GM23338 (cell line): ENCODE data around the gene RAPGEF4. TPM values are rescaled to one million over a fixed set of nuclear protein-coding genes. Genes with fewer than 3 reads are reported as not detected.

Experiments
- ATAC-seq: fragments of 200-7000 bp; cut with Tn5 transposase; 3 replicates; pipeline ENCODE4 v1.9.1; 2020
- DNase-seq: peaks from one replicate; pipeline ENCODE4 v3.0.0-alpha.2; 2015; ENCODE audit warnings: low spot score
- H2AFZ ChIP-seq: fragments of 200-600 bp; sonication (generic); 2 replicates; pipeline ENCODE4 v1.8.0; 2016; ENCODE audit warnings: antibody characterized with exemption, mild to moderate bottlenecking, moderate library complexity
- H3F3A ChIP-seq: fragments of 200-600 bp; sonication (generic); replicated peaks from 2 replicates; pipeline ENCODE4 v1.8.0; 2017; ENCODE audit warnings: antibody characterized with exemption, mixed run types, low read depth
- H3K27ac ChIP-seq: fragments of 200-600 bp; sonication (generic); 2 replicates; pipeline ENCODE4 v1.6.1; 2016; ENCODE audit warnings: low read depth
- H3K27me3 ChIP-seq: fragments of 200-600 bp; sonication (generic); 2 replicates; pipeline ENCODE4 v1.8.0; 2016; ENCODE audit warnings: mild to moderate bottlenecking, mixed run types, moderate library complexity; ENCODE audit not compliant: insufficient read depth
- H3K36me3 ChIP-seq: fragments of 200-600 bp; sonication (generic); 2 replicates; pipeline ENCODE4 v1.8.0; 2016; ENCODE audit warnings: mild to moderate bottlenecking; ENCODE audit not compliant: insufficient read depth
- H3K4me1 ChIP-seq: fragments of 200-600 bp; sonication (generic); 2 replicates; pipeline ENCODE4 v1.8.0; 2016; ENCODE audit warnings: mild to moderate bottlenecking, moderate library complexity; ENCODE audit not compliant: insufficient read depth
- H3K4me2 ChIP-seq: fragments of 200-600 bp; sonication (generic); 2 replicates; pipeline ENCODE4 v1.7.1; 2017; ENCODE audit warnings: mixed run types
- H3K4me3 ChIP-seq: fragments of 200-600 bp; sonication (generic); 2 replicates; pipeline ENCODE4 v1.6.1; 2016; ENCODE audit warnings: mixed run types
- H3K79me2 ChIP-seq: fragments of 200-600 bp; sonication (generic); replicated peaks from 2 replicates; pipeline ENCODE4 v1.8.0; 2017; ENCODE audit warnings: mild to moderate bottlenecking; ENCODE audit not compliant: insufficient read depth
- H3K9me2 ChIP-seq: fragments of 200-600 bp; sonication (generic); 2 replicates; pipeline ENCODE4 v1.8.0; 2017; ENCODE audit not compliant: insufficient read depth
- H4K20me1 ChIP-seq: fragments of 200-600 bp; sonication (generic); replicated peaks from 2 replicates; pipeline ENCODE4 v1.8.0; 2017; ENCODE audit warnings: mild to moderate bottlenecking; ENCODE audit not compliant: insufficient read depth
- H3K27ac Mint-ChIP-seq: 2 replicates; pipeline ENCODE4 v1.8.0; 2020; ENCODE audit warnings: inconsistent platforms, mild to moderate bottlenecking, moderate library complexity, mixed read lengths
- H3K27me3 Mint-ChIP-seq: 3 replicates; pipeline ENCODE4 v1.8.0; 2022; ENCODE audit warnings: low read depth, mild to moderate bottlenecking, moderate library complexity, mixed read lengths, inconsistent platforms; ENCODE audit not compliant: insufficient read depth, poor library complexity
- H3K36me3 Mint-ChIP-seq: 3 replicates; pipeline ENCODE4 v1.8.0; 2021; ENCODE audit warnings: low read depth, mild to moderate bottlenecking, inconsistent platforms, moderate library complexity, mixed read lengths
- H3K4me1 Mint-ChIP-seq: 3 replicates; pipeline ENCODE4 v1.8.0; 2020; ENCODE audit warnings: mild to moderate bottlenecking, inconsistent platforms, mixed read lengths
- H3K4me3 Mint-ChIP-seq: 3 replicates; pipeline ENCODE4 v1.8.0; 2021; ENCODE audit warnings: moderate library complexity, mild to moderate bottlenecking, inconsistent platforms, mixed read lengths
- H3K9me3 Mint-ChIP-seq: 3 replicates; pipeline ENCODE4 v1.8.0; 2020; ENCODE audit warnings: moderate library complexity, mild to moderate bottlenecking, inconsistent platforms, mixed read lengths
- CREB1 ChIP-seq: fragments of 250-450 bp; sonication (Bioruptor Pico); IDR thresholded peaks from 2 replicates; pipeline ENCODE4 v1.5.0; 2020; ENCODE audit warnings: low read depth, mild to moderate bottlenecking, moderate library complexity
- CTCF ChIP-seq, 2 experiments: fragments of 200-600 bp in 1 of 2; sonication (generic) in 1 of 2; conservative IDR thresholded peaks; 2 replicates each; pipeline versions ENCODE4 v1.5.1 to v1.6.1; 2016 to 2017; ENCODE audit warnings: antibody characterized with exemption in 2 of 2, low read depth in 2 of 2, mild to moderate bottlenecking in 2 of 2, moderate library complexity in 1 of 2
- EZH2phosphoT487 ChIP-seq: fragments of 200-600 bp; sonication (generic); IDR thresholded peaks from one replicate; pipeline ENCODE4 v1.8.1; 2018; ENCODE audit warnings: antibody characterized with exemption; ENCODE audit not compliant: unreplicated experiment
- JUNB ChIP-seq: IDR thresholded peaks from one replicate; pipeline ENCODE4 v1.6.1; 2016; ENCODE audit warnings: antibody characterized with exemption; ENCODE audit not compliant: unreplicated experiment
- NANOG ChIP-seq: IDR thresholded peaks from 2 replicates; pipeline ENCODE4 v1.6.1; 2016; ENCODE audit warnings: antibody characterized with exemption, borderline replicate concordance
- REST ChIP-seq: IDR thresholded peaks from one replicate; pipeline ENCODE4 v1.6.1; 2018; ENCODE audit warnings: antibody characterized with exemption; ENCODE audit not compliant: unreplicated experiment
- STAT1 ChIP-seq: IDR thresholded peaks from one replicate; pipeline ENCODE4 v1.6.1; 2016; ENCODE audit warnings: antibody characterized with exemption; ENCODE audit not compliant: unreplicated experiment
- ZNF331 ChIP-seq: fragments of 250-450 bp; sonication (Bioruptor Pico); IDR thresholded peaks from 2 replicates; pipeline ENCODE4 v1.5.0; 2020; ENCODE audit warnings: low read depth, mild to moderate bottlenecking, moderate library complexity
- ZNF462 ChIP-seq: fragments of 250-450 bp; sonication (Bioruptor Pico); IDR thresholded peaks from 2 replicates; pipeline ENCODE4 v1.5.0; 2020; ENCODE audit warnings: mild to moderate bottlenecking, moderate library complexity
- polyA plus RNA-seq: library from polyadenylated mRNA; unstranded; fragments of >200 nt; fragmentation: Nextera tagmentation; extraction: Ambion mirVana; gene quantifications from 2 replicates; pipeline ENCODE4 v1.2.1, GENCODE V29; 2016
- total RNA-seq: library from RNA; depleted of rRNA; stranded (reverse); fragments of >200 nt; shearing (Covaris generic); gene quantifications from 2 replicates; pipeline ENCODE4 v1.2.3, GENCODE V29; 2014

RAPGEF4 gene
- total and polyA plus RNA-seq, 2 experiments from 2014 or later, result 1.7 to 4.7 TPM

GRCh38 chr2:173086518-173087213, 351.0 kb downstream of the RAPGEF4 start:
- Mint-ChIP-seq H3K27me3 (no peaks in the 10 kb centered on the region), H3K36me3 (no peaks in the 10 kb centered on the region), H3K4me3 (no peak overlapping the region), H3K9me3 (no peaks in the 10 kb centered on the region; the same call in 2 of the 3 replicates), H3K27ac (no peak overlapping the region), H3K4me1 (peaks cover 23% of the 10 kb centered on the region)
- H3K27me3 ChIP-seq, result no peaks in the 10 kb centered on the region
- no peak overlapping the region for H3K4me2 ChIP-seq
- no peaks in the 10 kb centered on the region for H4K20me1 ChIP-seq
- ATAC-seq (no peak), DNase-seq (no peak)
- H3K4me3 ChIP-seq, result no peak overlapping the region
- no peaks in the 10 kb centered on the region; the same call in 1 of the 2 replicates for H3K79me2 ChIP-seq
- no peak overlapping the region for H3K27ac ChIP-seq
- H3K9me2 ChIP-seq, result no peaks in the 10 kb centered on the region
- H3F3A ChIP-seq, result no peaks in the 10 kb centered on the region
- no peaks in the 10 kb centered on the region for H3K36me3 ChIP-seq
- peaks cover 5% of the 10 kb centered on the region; the same call in 1 of the 2 replicates for H3K4me1 ChIP-seq
- H2AFZ ChIP-seq, result no peak overlapping the region
- TF ChIP-seq ZNF331 (CRISPR knock-in tag), result no peak
- no peak for TF ChIP-seq CTCF (conservative IDR thresholded peaks at IDR 0.05; ENCODE audit: low read depth in 2 of 2)
- no peak for TF ChIP-seq STAT1
- TF ChIP-seq EZH2phosphoT487, result no peak

- peaks cover 23% of the 10 kb centered on the region for H3K4me1 Mint-ChIP-seq
- H3K36me3 Mint-ChIP-seq, result no peaks in the 10 kb centered on the region
- Histone ChIP-seq H3K4me2 (no peak overlapping the region), H3K27me3 (no peaks in the 10 kb centered on the region), H2AFZ (no peak overlapping the region), H3K79me2 (no peaks in the 10 kb centered on the region; the same call in 1 of the 2 replicates), H4K20me1 (no peaks in the 10 kb centered on the region), H3F3A (no peaks in the 10 kb centered on the region), H3K9me2 (no peaks in the 10 kb centered on the region), H3K36me3 (no peaks in the 10 kb centered on the region), H3K27ac (no peak overlapping the region), H3K4me1 (peaks cover 5% of the 10 kb centered on the region; the same call in 1 of the 2 replicates), H3K4me3 (no peak overlapping the region)
- no peak for DNase-seq
- ATAC-seq, result no peak
- no peak overlapping the region for H3K4me3 Mint-ChIP-seq
- no peaks in the 10 kb centered on the region for H3K27me3 Mint-ChIP-seq
- no peaks in the 10 kb centered on the region; the same call in 2 of the 3 replicates for H3K9me3 Mint-ChIP-seq
- no peak overlapping the region for H3K27ac Mint-ChIP-seq
- no peak for TF ChIP-seq JUNB
- no peak for TF ChIP-seq EZH2phosphoT487
- TF ChIP-seq NANOG, result no peak
- TF ChIP-seq REST, result no peak
- TF ChIP-seq ZNF331 (CRISPR knock-in tag), result no peak
- no peak for TF ChIP-seq CREB1 (CRISPR knock-in tag)
- no peak for TF ChIP-seq ZNF462 (CRISPR knock-in tag)
These were observed 351.6 kb downstream of the RAPGEF4 start for GRCh38 chr2:173087214-173087581.
